GM23338 (cell line): ENCODE measurements around the gene USH1C.

Experiments used
- CREB1 ChIP-seq: fragments of 250-450 bp; sonication (Bioruptor Pico); IDR thresholded peaks from 2 replicates; pipeline ENCODE4 v1.5.0; 2020; ENCODE audit warnings: low read depth, mild to moderate bottlenecking, moderate library complexity
- EZH2 ChIP-seq: fragments of 200-600 bp; sonication (generic); IDR thresholded peaks from one replicate; pipeline ENCODE4 v1.8.0; 2017; ENCODE audit warnings: antibody characterized with exemption, mild to moderate bottlenecking, low read depth; ENCODE audit not compliant: unreplicated experiment
- EZH2phosphoT487 ChIP-seq: fragments of 200-600 bp; sonication (generic); IDR thresholded peaks from one replicate; pipeline ENCODE4 v1.8.1; 2018; ENCODE audit warnings: antibody characterized with exemption; ENCODE audit not compliant: unreplicated experiment
- JUNB ChIP-seq: IDR thresholded peaks from one replicate; pipeline ENCODE4 v1.6.1; 2016; ENCODE audit warnings: antibody characterized with exemption; ENCODE audit not compliant: unreplicated experiment
- NANOG ChIP-seq: IDR thresholded peaks from 2 replicates; pipeline ENCODE4 v1.6.1; 2016; ENCODE audit warnings: antibody characterized with exemption, borderline replicate concordance
- POLR2AphosphoS5 ChIP-seq: IDR thresholded peaks from 2 replicates; pipeline ENCODE4 v1.6.1; 2016; ENCODE audit warnings: antibody characterized with exemption, low read depth
- STAT1 ChIP-seq: IDR thresholded peaks from one replicate; pipeline ENCODE4 v1.6.1; 2016; ENCODE audit warnings: antibody characterized with exemption; ENCODE audit not compliant: unreplicated experiment
- ZNF331 ChIP-seq: fragments of 250-450 bp; sonication (Bioruptor Pico); IDR thresholded peaks from 2 replicates; pipeline ENCODE4 v1.5.0; 2020; ENCODE audit warnings: low read depth, mild to moderate bottlenecking, moderate library complexity
- TF ChIP-seq, protein P1 (sequence below), 2 experiments: fragments of 200-600 bp in 1 of 2; sonication (generic) in 1 of 2; conservative IDR thresholded peaks; 2 replicates each; pipeline versions ENCODE4 v1.5.1 to v1.6.1; 2016 to 2017; ENCODE audit warnings: antibody characterized with exemption in 2 of 2, low read depth in 2 of 2, mild to moderate bottlenecking in 2 of 2, moderate library complexity in 1 of 2
- TF ChIP-seq, protein P2 (sequence below): IDR thresholded peaks from one replicate; pipeline ENCODE4 v1.6.1; 2018; ENCODE audit warnings: antibody characterized with exemption; ENCODE audit not compliant: unreplicated experiment
- TF ChIP-seq, protein P3 (sequence below): IDR thresholded peaks from 2 replicates; pipeline ENCODE4 v1.6.1; 2016; ENCODE audit warnings: antibody characterized with exemption

DNA sequence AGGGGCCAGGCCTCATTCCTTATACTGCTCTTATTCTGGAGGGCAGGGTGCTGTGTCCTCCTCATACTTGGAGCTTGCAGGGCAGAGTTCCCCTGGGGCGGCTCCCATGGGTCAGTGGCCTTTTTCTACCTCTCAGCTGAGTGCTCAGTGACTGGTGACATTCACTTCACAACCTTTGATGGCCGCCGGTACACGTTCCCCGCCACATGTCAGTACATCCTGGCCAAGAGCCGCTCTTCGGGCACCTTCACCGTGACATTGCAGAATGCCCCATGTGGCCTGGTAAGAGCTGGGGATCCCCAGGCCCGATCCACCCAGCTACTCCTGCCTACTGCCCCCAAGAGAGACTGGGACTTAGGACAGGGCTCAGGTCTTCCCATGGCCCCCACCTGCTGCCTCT is 17.3 kb upstream of the USH1C start:
- TF ChIP-seq, protein P1, sequence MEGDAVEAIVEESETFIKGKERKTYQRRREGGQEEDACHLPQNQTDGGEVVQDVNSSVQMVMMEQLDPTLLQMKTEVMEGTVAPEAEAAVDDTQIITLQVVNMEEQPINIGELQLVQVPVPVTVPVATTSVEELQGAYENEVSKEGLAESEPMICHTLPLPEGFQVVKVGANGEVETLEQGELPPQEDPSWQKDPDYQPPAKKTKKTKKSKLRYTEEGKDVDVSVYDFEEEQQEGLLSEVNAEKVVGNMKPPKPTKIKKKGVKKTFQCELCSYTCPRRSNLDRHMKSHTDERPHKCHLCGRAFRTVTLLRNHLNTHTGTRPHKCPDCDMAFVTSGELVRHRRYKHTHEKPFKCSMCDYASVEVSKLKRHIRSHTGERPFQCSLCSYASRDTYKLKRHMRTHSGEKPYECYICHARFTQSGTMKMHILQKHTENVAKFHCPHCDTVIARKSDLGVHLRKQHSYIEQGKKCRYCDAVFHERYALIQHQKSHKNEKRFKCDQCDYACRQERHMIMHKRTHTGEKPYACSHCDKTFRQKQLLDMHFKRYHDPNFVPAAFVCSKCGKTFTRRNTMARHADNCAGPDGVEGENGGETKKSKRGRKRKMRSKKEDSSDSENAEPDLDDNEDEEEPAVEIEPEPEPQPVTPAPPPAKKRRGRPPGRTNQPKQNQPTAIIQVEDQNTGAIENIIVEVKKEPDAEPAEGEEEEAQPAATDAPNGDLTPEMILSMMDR (conservative IDR thresholded peaks at IDR 0.05; ENCODE audit: low read depth in 2 of 2): no peak
- no peak for TF ChIP-seq POLR2AphosphoS5
- no peak for TF ChIP-seq EZH2
- TF ChIP-seq JUNB: no peak
- no peak for TF ChIP-seq NANOG
- TF ChIP-seq, protein P2, sequence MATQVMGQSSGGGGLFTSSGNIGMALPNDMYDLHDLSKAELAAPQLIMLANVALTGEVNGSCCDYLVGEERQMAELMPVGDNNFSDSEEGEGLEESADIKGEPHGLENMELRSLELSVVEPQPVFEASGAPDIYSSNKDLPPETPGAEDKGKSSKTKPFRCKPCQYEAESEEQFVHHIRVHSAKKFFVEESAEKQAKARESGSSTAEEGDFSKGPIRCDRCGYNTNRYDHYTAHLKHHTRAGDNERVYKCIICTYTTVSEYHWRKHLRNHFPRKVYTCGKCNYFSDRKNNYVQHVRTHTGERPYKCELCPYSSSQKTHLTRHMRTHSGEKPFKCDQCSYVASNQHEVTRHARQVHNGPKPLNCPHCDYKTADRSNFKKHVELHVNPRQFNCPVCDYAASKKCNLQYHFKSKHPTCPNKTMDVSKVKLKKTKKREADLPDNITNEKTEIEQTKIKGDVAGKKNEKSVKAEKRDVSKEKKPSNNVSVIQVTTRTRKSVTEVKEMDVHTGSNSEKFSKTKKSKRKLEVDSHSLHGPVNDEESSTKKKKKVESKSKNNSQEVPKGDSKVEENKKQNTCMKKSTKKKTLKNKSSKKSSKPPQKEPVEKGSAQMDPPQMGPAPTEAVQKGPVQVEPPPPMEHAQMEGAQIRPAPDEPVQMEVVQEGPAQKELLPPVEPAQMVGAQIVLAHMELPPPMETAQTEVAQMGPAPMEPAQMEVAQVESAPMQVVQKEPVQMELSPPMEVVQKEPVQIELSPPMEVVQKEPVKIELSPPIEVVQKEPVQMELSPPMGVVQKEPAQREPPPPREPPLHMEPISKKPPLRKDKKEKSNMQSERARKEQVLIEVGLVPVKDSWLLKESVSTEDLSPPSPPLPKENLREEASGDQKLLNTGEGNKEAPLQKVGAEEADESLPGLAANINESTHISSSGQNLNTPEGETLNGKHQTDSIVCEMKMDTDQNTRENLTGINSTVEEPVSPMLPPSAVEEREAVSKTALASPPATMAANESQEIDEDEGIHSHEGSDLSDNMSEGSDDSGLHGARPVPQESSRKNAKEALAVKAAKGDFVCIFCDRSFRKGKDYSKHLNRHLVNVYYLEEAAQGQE: no peak
- TF ChIP-seq EZH2phosphoT487: no peak
- TF ChIP-seq STAT1: no peak
- TF ChIP-seq, protein P3, sequence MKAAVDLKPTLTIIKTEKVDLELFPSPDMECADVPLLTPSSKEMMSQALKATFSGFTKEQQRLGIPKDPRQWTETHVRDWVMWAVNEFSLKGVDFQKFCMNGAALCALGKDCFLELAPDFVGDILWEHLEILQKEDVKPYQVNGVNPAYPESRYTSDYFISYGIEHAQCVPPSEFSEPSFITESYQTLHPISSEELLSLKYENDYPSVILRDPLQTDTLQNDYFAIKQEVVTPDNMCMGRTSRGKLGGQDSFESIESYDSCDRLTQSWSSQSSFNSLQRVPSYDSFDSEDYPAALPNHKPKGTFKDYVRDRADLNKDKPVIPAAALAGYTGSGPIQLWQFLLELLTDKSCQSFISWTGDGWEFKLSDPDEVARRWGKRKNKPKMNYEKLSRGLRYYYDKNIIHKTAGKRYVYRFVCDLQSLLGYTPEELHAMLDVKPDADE: no peak
- TF ChIP-seq CREB1 (CRISPR knock-in tag): no peak
- TF ChIP-seq ZNF331 (CRISPR knock-in tag): no peak
